Neuronal stem cell (in vitro differentiated cells): Measurements from ENCODE around the gene ANO1.

Experiments
- DNase-seq: peaks from one replicate; pipeline ENCODE4 v3.0.0-alpha.2; 2013; ENCODE audit warnings: low spot score
- H2AFZ ChIP-seq: one replicate; pipeline ENCODE4 v1.6.1; 2013; ENCODE audit warnings: mild to moderate bottlenecking, low read length, inconsistent platforms
- H2AK5ac ChIP-seq: 2 replicates; pipeline ENCODE4 v1.6.1; 2013; ENCODE audit warnings: low read depth, mild to moderate bottlenecking, inconsistent platforms, low read length, moderate library complexity, mixed read lengths
- H2BK120ac ChIP-seq: 2 replicates; pipeline ENCODE4 v1.6.1; 2013; ENCODE audit warnings: low read depth, mild to moderate bottlenecking, inconsistent platforms, low read length, moderate library complexity, mixed read lengths
- H2BK12ac ChIP-seq: one replicate; pipeline ENCODE4 v1.6.1; 2013; ENCODE audit warnings: low read length, inconsistent platforms
- H2BK15ac ChIP-seq: 2 replicates; pipeline ENCODE4 v1.6.1; 2013; ENCODE audit warnings: mild to moderate bottlenecking, low read length, inconsistent platforms, mixed read lengths
- H2BK5ac ChIP-seq: one replicate; pipeline ENCODE4 v1.6.1; 2013; ENCODE audit warnings: inconsistent platforms, mild to moderate bottlenecking, low read length, moderate library complexity
- H3K14ac ChIP-seq: one replicate; pipeline ENCODE4 v1.6.1; 2013; ENCODE audit warnings: low read length, inconsistent platforms
- H3K18ac ChIP-seq: 2 replicates; pipeline ENCODE4 v1.6.1; 2013; ENCODE audit warnings: low read length, inconsistent platforms
- H3K23ac ChIP-seq: 2 replicates; pipeline ENCODE4 v1.6.1; 2013; ENCODE audit warnings: low read depth, mild to moderate bottlenecking, mixed read lengths, low read length, inconsistent platforms; ENCODE audit not compliant: poor library complexity
- H3K27ac ChIP-seq: replicated peaks from 3 replicates; pipeline ENCODE4 v1.5.1; 2013; ENCODE audit warnings: low read length, inconsistent platforms
- H3K27me3 ChIP-seq, 3 experiments: 2 replicates each; pipeline ENCODE4 v1.6.1; 2013; ENCODE audit warnings: low read length in 3 of 3, mild to moderate bottlenecking in 2 of 3, inconsistent platforms in 1 of 3, low read depth in 1 of 3, mixed read lengths in 1 of 3, moderate library complexity in 1 of 3; ENCODE audit not compliant: control insufficient read depth in 3 of 3, insufficient read depth in 3 of 3
- H3K36me3 ChIP-seq, 2 donors: replicated peaks in 1 of 2; 2 replicates each; pipeline ENCODE4 v1.6.1; 2013; ENCODE audit warnings: low read length in 2 of 2; ENCODE audit not compliant: control insufficient read depth in 2 of 2, insufficient read depth in 2 of 2
- H3K4ac ChIP-seq: 2 replicates; pipeline ENCODE4 v1.6.1; 2013; ENCODE audit warnings: inconsistent platforms, mild to moderate bottlenecking, low read length, moderate library complexity
- H3K4me1 ChIP-seq, 2 donors: 1 replicate in 1 of 2; 2 replicates in 1 of 2; pipeline ENCODE4 v1.6.1; 2013; ENCODE audit warnings: low read length in 2 of 2, low read depth in 1 of 2; ENCODE audit not compliant: control insufficient read depth in 2 of 2, insufficient read depth in 1 of 2
- H3K4me2 ChIP-seq: one replicate; pipeline ENCODE4 v1.6.1; 2013; ENCODE audit warnings: mild to moderate bottlenecking, low read length, inconsistent platforms; ENCODE audit not compliant: insufficient read depth, poor library complexity, severe bottlenecking
- H3K4me3 ChIP-seq, 2 donors: 2 replicates each; pipeline ENCODE4 v1.5.1; 2013; ENCODE audit warnings: low read length in 2 of 2, mild to moderate bottlenecking in 2 of 2, inconsistent platforms in 1 of 2, moderate library complexity in 1 of 2
- H3K79me1 ChIP-seq: one replicate; pipeline ENCODE4 v1.6.1; 2013; ENCODE audit warnings: low read depth, mild to moderate bottlenecking, inconsistent platforms, low read length, moderate library complexity
- H3K9ac ChIP-seq: one replicate; pipeline ENCODE4 v1.6.1; 2013; ENCODE audit warnings: mild to moderate bottlenecking, low read depth, low read length, inconsistent platforms; ENCODE audit not compliant: poor library complexity
- H3K9me3 ChIP-seq, 2 donors: replicated peaks in 1 of 2; 2 replicates each; pipeline versions ENCODE3 to v1.6.1; 2013; ENCODE audit warnings: low read length in 2 of 2, mild to moderate bottlenecking in 2 of 2, inconsistent platforms in 1 of 2, low read depth in 1 of 2, mixed read lengths in 1 of 2, moderate library complexity in 1 of 2; ENCODE audit not compliant: control insufficient read depth in 2 of 2, insufficient read depth in 1 of 2
- H4K8ac ChIP-seq: one replicate; pipeline ENCODE4 v1.6.1; 2013; ENCODE audit warnings: low read depth, mild to moderate bottlenecking, inconsistent platforms, low read length, moderate library complexity
- H4K91ac ChIP-seq: one replicate; pipeline ENCODE4 v1.6.1; 2013; ENCODE audit warnings: low read length, low read depth, mild to moderate bottlenecking, inconsistent platforms; ENCODE audit not compliant: poor library complexity
- WGBS, 2 donors: extraction: QIAGEN DNeasy Blood & Tissue Kit; methylation state at CpG; one replicate each; pipeline ENCODE4 v1.1.7; 2013; ENCODE audit warnings: missing lambda C conversion rate in 2 of 2, mixed read lengths in 1 of 2; ENCODE audit not compliant: insufficient read length in 2 of 2, insufficient replicate concordance in 1 of 2; ENCODE audit errors: extremely low coverage in 2 of 2; 5-methylcytosine and 5-hydroxymethylcytosine counted together

The ANO1 gene

DNA sequence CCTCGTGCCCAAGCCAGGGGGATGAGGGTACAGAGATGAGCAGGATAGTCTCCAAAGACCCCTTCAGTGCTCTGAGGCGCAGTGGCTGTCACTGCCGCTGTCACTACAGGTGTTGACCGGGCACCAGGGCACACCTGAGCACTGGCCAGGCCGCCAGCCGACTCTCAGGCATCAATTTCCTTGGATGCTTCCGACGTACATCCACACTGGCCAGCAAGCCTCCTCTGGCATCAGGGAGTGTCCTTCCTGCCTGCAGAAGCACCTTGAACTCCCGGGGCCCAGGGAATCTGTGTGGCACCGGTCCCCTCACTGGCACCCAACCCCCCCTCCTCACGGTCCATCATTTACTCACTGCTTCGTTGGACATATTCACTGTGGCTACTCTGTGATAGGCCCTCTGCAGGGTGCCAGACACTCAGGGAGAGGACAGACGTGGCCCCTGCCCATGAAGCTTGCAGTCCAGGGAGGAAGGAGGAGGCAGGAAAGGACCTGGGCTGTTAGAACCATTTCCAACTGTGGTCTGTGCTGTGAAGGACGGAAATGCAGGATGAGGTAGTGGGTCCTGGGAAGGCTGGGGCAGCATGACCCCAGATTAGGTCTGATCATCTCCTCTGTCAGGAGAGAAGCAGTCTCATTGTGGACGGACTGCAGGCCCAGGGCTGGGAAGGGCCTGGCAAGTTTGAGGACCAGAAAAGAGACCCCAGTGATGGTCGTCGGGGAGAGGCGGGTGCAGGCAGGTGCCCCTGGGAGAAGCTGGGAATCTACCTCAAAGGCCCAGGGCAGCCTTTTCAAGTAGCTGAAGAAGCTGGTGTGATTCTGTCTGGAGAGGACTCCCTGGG, 46.3 kb upstream of the ANO1 start:
- Histone ChIP-seq H2BK12ac (no peak overlapping the region), H2BK5ac (no peak overlapping the region), H3K9ac (no peak overlapping the region), H3K79me1 (no peaks in the 10 kb centered on the region), H4K91ac (no peak overlapping the region), H2BK15ac (no peak overlapping the region), H3K4ac (no peak overlapping the region), H3K27me3 (peaks cover 0 to 6% (median 0%) of the 10 kb centered on the region in 3 experiments), H3K23ac (no peak overlapping the region), H2AFZ (no peak overlapping the region), H3K4me1 (peaks cover 0 to 3% of the 10 kb centered on the region in 2 donors), H3K18ac (no peak overlapping the region), H3K14ac (no peak overlapping the region), H2AK5ac (no peak overlapping the region), H3K4me2 (no peak overlapping the region), H4K8ac (no peak overlapping the region), H3K36me3 (no peaks in the 10 kb centered on the region), H3K27ac (no peak overlapping the region), H3K9me3 (peaks cover 0 to 2% of the 10 kb centered on the region in 2 donors), H3K4me3 (no peak overlapping the region), H2BK120ac (no peak overlapping the region)
- WGBS, 2 donors: no CpG with 5 or more reads among the region's 18 CpGs
- DNase-seq: no peak

DNA sequence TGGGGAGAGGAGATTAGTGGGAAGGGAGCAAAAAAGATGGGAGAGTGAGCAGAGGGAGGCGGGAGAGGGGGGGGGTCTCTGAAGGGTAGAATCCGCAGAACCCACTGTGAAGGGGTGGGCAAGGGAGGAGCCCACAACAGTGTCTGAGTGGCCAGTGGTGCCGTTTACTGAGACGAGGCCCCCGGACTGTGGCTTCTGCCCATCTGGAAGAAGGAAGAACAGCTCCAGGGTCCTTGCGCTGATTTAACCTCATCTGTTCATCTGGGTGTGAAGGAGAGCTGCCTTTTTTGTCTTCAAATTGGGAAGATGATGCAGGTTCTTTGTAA, 45.7 kb upstream of the ANO1 start:
- Histone ChIP-seq H3K18ac (no peak overlapping the region), H3K4me1 (peaks cover 0 to 3% of the 10 kb centered on the region in 2 donors), H2BK5ac (no peak overlapping the region), H3K9me3 (peaks cover 0 to 2% of the 10 kb centered on the region in 2 donors), H3K9ac (no peak overlapping the region), H3K4me3 (no peak overlapping the region), H3K14ac (no peak overlapping the region), H2BK12ac (no peak overlapping the region), H3K4me2 (no peak overlapping the region), H3K36me3 (no peaks in the 10 kb centered on the region), H2BK120ac (no peak overlapping the region), H4K91ac (no peak overlapping the region), H3K27me3 (peaks cover 0 to 6% (median 0%) of the 10 kb centered on the region in 3 experiments), H2AFZ (no peak overlapping the region), H3K4ac (no peak overlapping the region), H2BK15ac (no peak overlapping the region), H3K23ac (no peak overlapping the region), H2AK5ac (no peak overlapping the region), H4K8ac (no peak overlapping the region), H3K79me1 (no peaks in the 10 kb centered on the region), H3K27ac (no peak overlapping the region)
- no peak for DNase-seq
- WGBS, 2 donors: no CpG with 5 or more reads among the region's 6 CpGs

DNA sequence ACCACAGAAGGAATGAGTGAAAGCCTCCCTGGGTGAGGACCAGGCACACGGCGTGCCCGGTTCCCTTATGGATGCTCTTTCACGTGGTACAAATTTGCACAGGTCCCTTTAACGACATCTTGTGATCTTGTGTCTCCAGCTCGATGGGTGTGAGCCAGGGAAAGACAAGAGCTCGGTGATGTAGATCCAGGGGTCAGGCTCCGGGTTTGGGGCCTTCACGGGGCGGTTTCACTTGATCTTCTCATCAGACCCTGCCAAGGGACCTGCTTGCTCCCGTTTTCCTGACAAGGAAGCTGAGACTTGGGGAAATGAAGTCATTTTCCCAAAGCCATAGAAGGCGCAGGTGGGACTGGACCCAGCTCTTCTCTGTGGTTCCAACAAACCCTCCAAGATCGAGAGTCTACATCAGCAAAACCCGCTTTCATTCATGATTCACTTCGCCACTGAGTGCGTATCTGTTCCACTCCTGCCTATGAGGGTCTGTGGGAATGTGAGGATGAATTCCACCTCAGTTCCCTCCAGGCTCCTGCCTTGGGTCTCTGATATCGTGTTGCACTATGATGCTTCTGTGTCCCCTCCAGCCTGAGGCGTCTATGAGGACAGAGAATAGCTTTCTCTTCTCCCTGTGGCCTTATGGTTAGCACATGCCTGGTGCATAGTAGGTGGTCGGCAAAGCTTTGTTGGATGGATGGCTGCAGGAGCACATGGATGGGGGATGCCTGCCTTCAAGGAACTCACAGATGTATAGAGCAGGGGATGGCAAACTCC, 45.0 kb upstream of the ANO1 start:
- DNase-seq: no peak
- no peak overlapping the region for H3K4me2 ChIP-seq
- H3K14ac ChIP-seq: no peak overlapping the region
- H3K4me3 ChIP-seq: peak overlapping the region in 1 of 2 donors; percentile 15
- no peak overlapping the region for H3K9ac ChIP-seq
- no peak overlapping the region for H4K8ac ChIP-seq
- H2AK5ac ChIP-seq: no peak overlapping the region
- H3K23ac ChIP-seq: no peak overlapping the region
- no CpG with 5 or more reads among the region's 19 CpGs for WGBS, 2 donors
- no peak overlapping the region for H2AFZ ChIP-seq
- H3K27ac ChIP-seq: no peak overlapping the region
- H3K4me1 ChIP-seq: peaks cover 0 to 3% of the 10 kb centered on the region in 2 donors
- no peak overlapping the region for H3K18ac ChIP-seq
- no peak overlapping the region for H2BK5ac ChIP-seq
- peaks cover 0 to 6% (median 0%) of the 10 kb centered on the region in 3 experiments for H3K27me3 ChIP-seq
- H4K91ac ChIP-seq: no peak overlapping the region
- H3K4ac ChIP-seq: no peak overlapping the region
- no peaks in the 10 kb centered on the region for H3K36me3 ChIP-seq
- no peak overlapping the region for H2BK12ac ChIP-seq
- H2BK120ac ChIP-seq: no peak overlapping the region
- H3K9me3 ChIP-seq: peaks cover 0 to 4% of the 10 kb centered on the region in 2 donors
- H3K79me1 ChIP-seq: no peaks in the 10 kb centered on the region
- H2BK15ac ChIP-seq: no peak overlapping the region

DNA sequence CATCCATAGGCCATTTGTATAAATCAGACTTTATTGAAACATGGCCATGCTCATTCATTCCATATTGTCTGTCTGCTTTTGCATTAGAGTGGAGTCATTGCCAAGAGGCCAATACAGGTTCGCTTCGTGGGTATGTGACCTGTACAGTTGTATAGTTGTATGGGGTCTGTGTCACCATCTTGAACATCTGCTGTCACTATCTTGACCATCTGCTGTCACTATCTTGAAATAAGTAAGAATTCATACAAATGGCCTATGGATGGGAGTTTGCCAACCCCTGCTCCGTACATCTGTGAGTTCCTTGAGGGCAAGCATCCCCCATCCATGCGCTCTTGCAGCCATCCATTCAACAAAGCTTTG, 44.4 kb upstream of the ANO1 start:
- Histone ChIP-seq H3K18ac (no peak overlapping the region), H2BK120ac (no peak overlapping the region), H4K91ac (no peak overlapping the region), H3K36me3 (no peaks in the 10 kb centered on the region), H3K4me2 (no peak overlapping the region), H3K9me3 (peaks cover 0 to 8% of the 10 kb centered on the region in 2 donors), H3K4me3 (no peak overlapping the region), H2BK12ac (no peak overlapping the region), H3K27me3 (peaks cover 0 to 6% (median 0%) of the 10 kb centered on the region in 3 experiments), H4K8ac (no peak overlapping the region), H3K9ac (no peak overlapping the region), H3K27ac (no peak overlapping the region), H3K23ac (no peak overlapping the region), H3K14ac (no peak overlapping the region), H3K79me1 (no peaks in the 10 kb centered on the region), H2BK15ac (no peak overlapping the region), H2AK5ac (no peak overlapping the region), H2BK5ac (no peak overlapping the region), H3K4me1 (peaks cover 0 to 3% of the 10 kb centered on the region in 2 donors), H3K4ac (no peak overlapping the region), H2AFZ (no peak overlapping the region)
- DNase-seq: no peak
- WGBS, 2 donors: no CpG with 5 or more reads among the region's 4 CpGs
